HepG2 (cell line): ENCODE data around the gene PEPD. TPM values are rescaled to one million over a fixed set of nuclear protein-coding genes. Genes with fewer than 3 reads are reported as not detected.

Experiments
- CHCHD3 ChIP-seq: sonication (generic); formaldehyde crosslinking; IDR thresholded peaks from 2 replicates; pipeline ENCODE4 v1.8.0; 2022; ENCODE audit warnings: mild to moderate bottlenecking, missing genetic modification reagents, moderate library complexity
- DDIT3 ChIP-seq: sonication (generic); formaldehyde crosslinking; IDR thresholded peaks from 2 replicates; pipeline ENCODE4 v1.4.0; 2020; ENCODE audit warnings: mild to moderate bottlenecking, missing genetic modification reagents
- ELF3 ChIP-seq: IDR thresholded peaks from 2 replicates; pipeline ENCODE4 v1.6.1; 2016; ENCODE audit warnings: missing genetic modification reagents, missing compliant biosample characterization
- ELK4 ChIP-seq: sonication (generic); formaldehyde crosslinking; IDR thresholded peaks from 2 replicates; pipeline ENCODE4 v1.9.0; 2021; ENCODE audit warnings: missing genetic modification reagents, borderline replicate concordance
- FUBP1 ChIP-seq: sonication (generic); formaldehyde crosslinking; IDR thresholded peaks from 2 replicates; pipeline ENCODE4 v1.5.1; 2020; ENCODE audit warnings: missing genetic modification reagents, mild to moderate bottlenecking, borderline replicate concordance
- PHF20 ChIP-seq: sonication (generic); formaldehyde crosslinking; IDR thresholded peaks from 2 replicates; pipeline ENCODE4 v1.5.0; 2020; ENCODE audit warnings: mild to moderate bottlenecking, missing genetic modification reagents
- PRMT3 ChIP-seq: sonication (generic); formaldehyde crosslinking; IDR thresholded peaks from 2 replicates; pipeline ENCODE4 v1.8.1; 2022; ENCODE audit warnings: low read depth, mild to moderate bottlenecking, moderate library complexity, missing genetic modification reagents, borderline replicate concordance
- SMARCE1 ChIP-seq: fragments of 450-650 bp; IDR thresholded peaks from 2 replicates; pipeline ENCODE4 v1.6.1; 2017; ENCODE audit warnings: borderline replicate concordance
- TRAFD1 ChIP-seq: sonication (generic); formaldehyde crosslinking; IDR thresholded peaks from 2 replicates; pipeline ENCODE4 v1.5.1; 2020; ENCODE audit warnings: missing genetic modification reagents, mild to moderate bottlenecking, borderline replicate concordance
- ZNF350 ChIP-seq: sonication (generic); formaldehyde crosslinking; IDR thresholded peaks from 2 replicates; pipeline ENCODE4 v1.4.0; 2020; ENCODE audit warnings: mild to moderate bottlenecking, low read depth, missing genetic modification reagents, borderline replicate concordance
- ZNF724P ChIP-seq: sonication (generic); formaldehyde crosslinking; IDR thresholded peaks from 2 replicates; pipeline ENCODE4 v1.8.0; 2022; ENCODE audit warnings: missing genetic modification reagents, borderline replicate concordance
- ZNF788 ChIP-seq: sonication (generic); formaldehyde crosslinking; IDR thresholded peaks from 2 replicates; pipeline ENCODE4 v1.5.0; 2020; ENCODE audit warnings: mild to moderate bottlenecking, missing genetic modification reagents, borderline replicate concordance
- polyA plus RNA-seq, 8 experiments: library from polyadenylated mRNA; depleted of rRNA in 3 of 8; stranded (reverse) in 7 of 8; unstranded in 1 of 8; fragments of >200 nt; fragmentation: Illumina TruSeq in 4 of 8; extraction: Trizol in 4 of 8; gene quantifications; 2 replicates each; pipeline versions ENCODE4 v1.2.1 to v1.2.3, GENCODE V29; 2011 to 2016; ENCODE audit warnings: low read depth in 4 of 8, missing spikeins in 1 of 8, mixed read lengths in 1 of 8; ENCODE audit not compliant: insufficient read depth in 1 of 8
- total RNA-seq, 5 experiments: library from RNA; depleted of rRNA; stranded (reverse); fragments of >200 nt; fragmentation: Illumina TruSeq; extraction: Trizol; gene quantifications; 2 replicates each; pipeline ENCODE4 v1.2.3, GENCODE V29; 2016; ENCODE audit warnings: low read depth in 1 of 5
- TF ChIP-seq, protein P1 (sequence below): sonication (generic); formaldehyde crosslinking; IDR thresholded peaks from 2 replicates; pipeline ENCODE4 v1.4.0; 2020; ENCODE audit warnings: missing genetic modification reagents, low read depth, mild to moderate bottlenecking, borderline replicate concordance
- TF ChIP-seq, protein P2 (sequence below): sonication (generic); formaldehyde crosslinking; conservative IDR thresholded peaks from 2 replicates; pipeline ENCODE4 v1.5.0; 2020; ENCODE audit warnings: missing genetic modification reagents

Gene PEPD
- total and polyA plus RNA-seq, 2 of the 13 experiments (the other 11 are each of a cell fraction or from before 2014, with no cell fraction given), result 60.7 to 75.1 TPM

DNA sequence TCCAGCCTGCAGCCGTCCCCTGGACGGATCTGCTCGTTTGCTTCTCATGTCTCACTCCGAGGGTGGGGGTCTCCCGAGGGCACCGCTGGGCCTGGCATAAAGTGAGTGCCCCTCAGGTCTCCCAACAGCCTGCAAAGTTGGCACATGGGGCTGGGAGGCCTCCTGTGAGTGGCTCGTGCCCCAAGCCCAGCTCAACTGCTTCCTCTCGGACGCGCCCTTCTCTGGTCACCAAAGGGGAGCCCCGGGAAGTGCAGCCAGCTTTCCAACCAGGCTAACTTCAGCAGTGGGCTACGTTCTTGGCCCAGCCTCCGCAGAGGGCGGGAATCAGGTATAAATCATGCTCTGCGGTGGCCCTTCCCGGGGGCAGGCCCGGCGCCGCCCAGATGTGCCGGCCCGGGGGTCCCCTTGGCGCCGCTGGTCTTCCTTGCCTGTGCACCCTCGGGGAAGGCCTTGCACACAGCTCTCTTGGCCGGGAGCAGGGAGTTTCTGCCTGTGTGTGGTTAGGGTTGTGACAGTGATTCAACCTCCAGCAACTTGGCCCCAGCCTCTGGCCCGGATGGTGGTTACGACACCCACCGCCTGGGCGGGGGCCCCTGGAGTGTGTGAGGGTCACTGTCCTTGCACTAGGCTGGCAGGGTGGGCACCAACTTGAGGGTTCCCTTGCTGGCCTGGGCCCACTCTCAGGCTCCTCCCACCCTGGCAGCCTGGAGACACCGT is 127.4 kb downstream of the PEPD start (continued):
- no peak for TF ChIP-seq ELK4 (CRISPR knock-in tag)
- no peak for TF ChIP-seq ZNF724P (CRISPR knock-in tag)
- TF ChIP-seq ZNF788 (CRISPR knock-in tag), result no peak
- TF ChIP-seq, protein P1, sequence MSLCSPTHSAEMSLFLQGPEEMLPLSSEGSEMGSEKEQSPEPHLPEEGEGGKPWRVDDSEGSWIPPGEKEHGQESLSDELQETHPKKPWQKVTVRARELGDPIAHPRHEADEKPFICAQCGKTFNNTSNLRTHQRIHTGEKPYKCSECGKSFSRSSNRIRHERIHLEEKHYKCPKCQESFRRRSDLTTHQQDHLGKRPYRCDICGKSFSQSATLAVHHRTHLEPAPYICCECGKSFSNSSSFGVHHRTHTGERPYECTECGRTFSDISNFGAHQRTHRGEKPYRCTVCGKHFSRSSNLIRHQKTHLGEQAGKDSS (CRISPR knock-in tag), result no peak
- TF ChIP-seq SMARCE1, result no peak
- TF ChIP-seq CHCHD3, result no peak
- no peak for TF ChIP-seq PRMT3 (CRISPR knock-in tag)
- TF ChIP-seq, protein P2, sequence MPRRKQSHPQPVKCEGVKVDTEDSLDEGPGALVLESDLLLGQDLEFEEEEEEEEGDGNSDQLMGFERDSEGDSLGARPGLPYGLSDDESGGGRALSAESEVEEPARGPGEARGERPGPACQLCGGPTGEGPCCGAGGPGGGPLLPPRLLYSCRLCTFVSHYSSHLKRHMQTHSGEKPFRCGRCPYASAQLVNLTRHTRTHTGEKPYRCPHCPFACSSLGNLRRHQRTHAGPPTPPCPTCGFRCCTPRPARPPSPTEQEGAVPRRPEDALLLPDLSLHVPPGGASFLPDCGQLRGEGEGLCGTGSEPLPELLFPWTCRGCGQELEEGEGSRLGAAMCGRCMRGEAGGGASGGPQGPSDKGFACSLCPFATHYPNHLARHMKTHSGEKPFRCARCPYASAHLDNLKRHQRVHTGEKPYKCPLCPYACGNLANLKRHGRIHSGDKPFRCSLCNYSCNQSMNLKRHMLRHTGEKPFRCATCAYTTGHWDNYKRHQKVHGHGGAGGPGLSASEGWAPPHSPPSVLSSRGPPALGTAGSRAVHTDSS (CRISPR knock-in tag), result no peak
- peak; percentile 15; the same call in 1 of the 2 replicates for TF ChIP-seq ZNF350 (CRISPR knock-in tag)
- no peak for TF ChIP-seq ELF3 (CRISPR knock-in tag)
- no peak for TF ChIP-seq PHF20 (CRISPR knock-in tag)
- TF ChIP-seq DDIT3, result no peak
- TF ChIP-seq FUBP1 (CRISPR knock-in tag), result no peak
- no peak for TF ChIP-seq TRAFD1
